GM21367 (cell line): ENCODE measurements around the gene GUCY2F.

Experiments used
- ATAC-seq: cut with Tn5 transposase; IDR thresholded peaks from one replicate; pipeline ENCODE4 v1.9.1; 2021; ENCODE audit not compliant: unreplicated experiment

GUCY2F gene

GRCh38 chrX:109344678-109345077 lies 137.2 kb downstream of the GUCY2F start:
- ATAC-seq, result no peak

GRCh38 chrX:109344101-109344500 lies 137.8 kb downstream of the GUCY2F start:
- ATAC-seq, result no peak

GRCh38 chrX:109343671-109344070 lies 138.2 kb downstream of the GUCY2F start:
- no peak for ATAC-seq

- no peak for ATAC-seq
These were observed 145.7 kb downstream of the GUCY2F start for GRCh38 chrX:109336141-109336540.

GRCh38 chrX:109327251-109327650 lies 154.6 kb downstream of the GUCY2F start:
- no peak for ATAC-seq
